Lower leg skin (tissue), 3 donors: ENCODE data around the gene BBS9.

Experiments
- POLR2A ChIP-seq, 2 donors: fragments of 450-650 bp; IDR thresholded peaks; one replicate each; pipeline ENCODE4 v1.6.1; 2016 to 2017; ENCODE audit warnings: antibody characterized with exemption in 2 of 2, mild to moderate bottlenecking in 1 of 2, moderate library complexity in 1 of 2
- TF ChIP-seq, protein P1 (sequence below), 3 donors: fragments of 450-650 bp; IDR thresholded peaks; one replicate each; pipeline ENCODE4 v1.5.1; 2016; ENCODE audit warnings: antibody characterized with exemption in 3 of 3, mild to moderate bottlenecking in 3 of 3, moderate library complexity in 2 of 3

DNA sequence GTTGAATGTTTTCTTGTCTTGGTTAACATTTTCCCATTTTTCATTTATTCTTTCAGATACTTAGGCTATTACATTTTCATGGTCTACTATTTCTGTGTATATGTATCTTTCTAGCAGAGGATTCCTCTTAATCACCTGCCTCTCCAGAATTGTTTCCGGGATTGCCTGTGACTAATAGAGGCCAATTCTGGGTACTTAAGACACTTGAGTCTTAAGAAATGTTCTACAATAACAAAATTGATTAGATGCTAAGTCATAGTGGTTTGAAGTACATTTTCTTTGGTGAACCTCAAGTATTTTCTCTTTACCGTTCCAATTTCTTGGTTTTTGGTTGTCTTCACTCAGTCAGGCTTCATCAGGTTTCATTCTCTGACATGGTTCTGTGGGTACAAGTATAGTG is 26.4 kb downstream of the BBS9 start:
- TF ChIP-seq, protein P1, sequence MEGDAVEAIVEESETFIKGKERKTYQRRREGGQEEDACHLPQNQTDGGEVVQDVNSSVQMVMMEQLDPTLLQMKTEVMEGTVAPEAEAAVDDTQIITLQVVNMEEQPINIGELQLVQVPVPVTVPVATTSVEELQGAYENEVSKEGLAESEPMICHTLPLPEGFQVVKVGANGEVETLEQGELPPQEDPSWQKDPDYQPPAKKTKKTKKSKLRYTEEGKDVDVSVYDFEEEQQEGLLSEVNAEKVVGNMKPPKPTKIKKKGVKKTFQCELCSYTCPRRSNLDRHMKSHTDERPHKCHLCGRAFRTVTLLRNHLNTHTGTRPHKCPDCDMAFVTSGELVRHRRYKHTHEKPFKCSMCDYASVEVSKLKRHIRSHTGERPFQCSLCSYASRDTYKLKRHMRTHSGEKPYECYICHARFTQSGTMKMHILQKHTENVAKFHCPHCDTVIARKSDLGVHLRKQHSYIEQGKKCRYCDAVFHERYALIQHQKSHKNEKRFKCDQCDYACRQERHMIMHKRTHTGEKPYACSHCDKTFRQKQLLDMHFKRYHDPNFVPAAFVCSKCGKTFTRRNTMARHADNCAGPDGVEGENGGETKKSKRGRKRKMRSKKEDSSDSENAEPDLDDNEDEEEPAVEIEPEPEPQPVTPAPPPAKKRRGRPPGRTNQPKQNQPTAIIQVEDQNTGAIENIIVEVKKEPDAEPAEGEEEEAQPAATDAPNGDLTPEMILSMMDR (IDR thresholded peaks at IDR 0.05): no peak
- no peak for TF ChIP-seq POLR2A (IDR thresholded peaks at IDR 0.05)
